ENCODE results near the gene CNOT6. TPM values are rescaled to one million over a fixed set of nuclear protein-coding genes. Genes with fewer than 3 reads are reported as not detected.
"Not testable (repeated sequence)": the region's sequence is repeated elsewhere in the genome, so short reads cannot be mapped to it uniquely, and the experiment has no call there.

CNOT6 gene
- total RNA-seq, 4 donors from 2014 or later, result 11.2 to 26.8 (median 15.5) TPM

GRCh38 chr5:180499684-180500083 is 5.5 kb downstream of the CNOT6 start:
- Histone ChIP-seq H3K36me3 (no peaks in the 10 kb centered on the region), H3K9me3 (no peaks in the 10 kb centered on the region), H3K27ac (no peak overlapping the region), H3K4me1 (peaks cover 0 to 24% (median 6%) of the 10 kb centered on the region in 4 donors), H3K4me3 (no peak overlapping the region), H3K27me3 (no peaks in the 10 kb centered on the region)
- no peak for DNase-seq
- TF ChIP-seq POLR2A (IDR thresholded peaks at IDR 0.05) (no peak), CTCF (IDR thresholded peaks at IDR 0.05) (no peak)

- not testable (repeated sequence) for H3K27ac ChIP-seq, H3K9me3 ChIP-seq, H3K36me3 ChIP-seq, DNase-seq, H3K4me3 ChIP-seq, H3K27me3 ChIP-seq
- peaks cover 0 to 22% (median 4%) of the 10 kb centered on the region in 4 donors for H3K4me1 ChIP-seq
Measured at GRCh38 chr5:180500300-180500699, 6.1 kb downstream of the CNOT6 start.

GRCh38 chr5:180507661-180508060 is 13.5 kb downstream of the CNOT6 start:
- TF ChIP-seq CTCF (IDR thresholded peaks at IDR 0.05) (no peak), POLR2A (IDR thresholded peaks at IDR 0.05) (no peak)

GRCh38 chr5:180515294-180515693 is 21.1 kb downstream of the CNOT6 start:
- DNase-seq, result no peak
- Histone ChIP-seq H3K27ac (no peak overlapping the region), H3K4me1 (no peaks in the 10 kb centered on the region), H3K9me3 (no peaks in the 10 kb centered on the region), H3K27me3 (no peaks in the 10 kb centered on the region), H3K4me3 (no peak overlapping the region), H3K36me3 (no peaks in the 10 kb centered on the region)
- TF ChIP-seq POLR2A (IDR thresholded peaks at IDR 0.05) (no peak), CTCF (IDR thresholded peaks at IDR 0.05) (no peak)

More at GRCh38 chr5:180507661-180508060, 13.5 kb downstream of the CNOT6 start:
- H3K4me3 ChIP-seq, result no peak overlapping the region
- DNase-seq, result no peak
- peaks cover 0 to 4% (median 0%) of the 10 kb centered on the region in 3 donors for H3K36me3 ChIP-seq
- no peaks in the 10 kb centered on the region for H3K27me3 ChIP-seq
- no peaks in the 10 kb centered on the region for H3K4me1 ChIP-seq
- no peak overlapping the region for H3K27ac ChIP-seq
- no peaks in the 10 kb centered on the region for H3K9me3 ChIP-seq

- H3K9me3 ChIP-seq, H3K4me1 ChIP-seq, H3K36me3 ChIP-seq, H3K27me3 ChIP-seq, H3K4me3 ChIP-seq, DNase-seq, H3K27ac ChIP-seq: not testable (repeated sequence)
Measured at GRCh38 chr5:180515974-180516373, 21.8 kb downstream of the CNOT6 start.

GRCh38 chr5:180516440-180516839 is 22.3 kb downstream of the CNOT6 start:
- TF ChIP-seq CTCF (IDR thresholded peaks at IDR 0.05) (no peak), POLR2A (IDR thresholded peaks at IDR 0.05) (no peak)
- H3K27ac ChIP-seq, result no peak overlapping the region
- no peaks in the 10 kb centered on the region for H3K9me3 ChIP-seq
- H3K27me3 ChIP-seq, result no peaks in the 10 kb centered on the region
- H3K4me3 ChIP-seq, result no peak overlapping the region
- no peak for DNase-seq
- H3K36me3 ChIP-seq, result no peaks in the 10 kb centered on the region
- no peaks in the 10 kb centered on the region for H3K4me1 ChIP-seq

- Histone ChIP-seq H3K9me3 (no peaks in the 10 kb centered on the region), H3K27me3 (no peaks in the 10 kb centered on the region), H3K4me3 (no peak overlapping the region), H3K27ac (no peak overlapping the region), H3K36me3 (no peaks in the 10 kb centered on the region), H3K4me1 (peaks cover 0 to 5% (median 0%) of the 10 kb centered on the region in 4 donors)
- DNase-seq, result no peak
- TF ChIP-seq CTCF (IDR thresholded peaks at IDR 0.05) (no peak), POLR2A (IDR thresholded peaks at IDR 0.05) (no peak)
Measured at GRCh38 chr5:180519098-180519497, 24.9 kb downstream of the CNOT6 start.

Data from Peyer's patch (tissue), 4 donors.